GM20431 (cell line): Measurements from ENCODE around the gene ATP6V1C2.

Source experiments
- in situ Hi-C: fragments of 300-500 bp; cut with MseI, MboI; formaldehyde crosslinking; loops from one replicate; pipeline ENCODE4 v1.15.0; 2020; ENCODE audit warnings: low sequenced_read_pairs; ENCODE audit not compliant: unreplicated experiment

ATP6V1C2 gene

DNA sequence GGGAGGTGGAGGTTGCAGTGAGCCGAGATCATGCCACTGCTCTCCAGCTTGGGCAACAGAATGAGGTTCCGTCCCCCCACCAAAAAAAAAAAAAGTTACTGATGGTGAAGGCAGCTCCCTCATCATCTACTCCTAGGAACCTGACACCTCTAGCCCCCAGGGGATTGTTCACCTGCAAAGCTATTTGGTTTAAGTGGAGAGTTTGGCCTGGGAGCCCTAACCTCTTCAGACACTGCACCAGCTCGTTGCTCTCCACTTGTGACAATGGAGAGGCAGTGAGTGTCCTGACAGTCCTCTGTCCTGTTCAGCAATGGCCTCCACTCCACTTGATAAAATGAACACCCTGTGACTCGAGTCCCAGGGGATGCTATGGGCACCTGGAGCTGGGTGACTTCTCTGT lies 43.5 kb downstream of the ATP6V1C2 start:
- in situ Hi-C loops = no loop called here

DNA sequence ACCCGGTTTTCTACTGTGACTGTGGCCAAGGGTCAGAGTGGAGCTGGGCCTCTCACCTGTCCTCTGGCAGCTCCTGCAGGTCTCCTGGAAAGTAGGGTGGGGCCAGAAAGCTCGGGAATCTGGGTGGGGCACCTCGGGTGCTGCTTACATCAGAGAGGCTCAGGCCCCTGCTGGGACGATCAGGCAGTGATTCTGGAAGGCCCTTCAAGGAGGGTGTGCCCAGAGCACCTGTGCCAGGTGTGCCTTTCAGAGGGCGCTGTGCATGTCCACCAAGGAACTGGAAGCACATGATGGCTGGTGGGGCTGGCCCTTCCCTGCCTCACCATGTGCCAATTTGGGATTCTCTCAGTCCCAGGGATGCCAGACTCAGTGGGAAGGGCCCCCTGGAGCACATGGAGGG lies 44.0 kb downstream of the ATP6V1C2 start:
- in situ Hi-C loops = no loop called here

DNA sequence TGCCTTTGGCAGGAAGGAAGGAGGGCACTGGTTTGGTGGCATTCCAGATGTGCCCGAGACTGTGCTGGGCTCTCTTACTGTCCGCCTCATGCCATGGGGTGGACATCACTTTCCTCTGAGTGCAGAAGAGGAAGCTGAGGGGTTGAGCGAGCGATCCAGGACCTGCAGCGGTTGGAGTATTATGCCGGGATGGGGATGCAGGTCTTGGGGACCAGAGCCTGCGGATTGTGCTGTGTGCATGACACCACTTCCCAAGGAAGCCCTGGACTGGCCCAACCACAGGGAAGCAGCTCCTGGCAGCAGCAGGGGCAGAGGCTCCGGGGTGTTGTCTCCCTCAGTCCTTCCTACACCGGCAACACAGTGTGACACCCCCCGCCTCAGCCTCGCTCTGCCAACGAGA lies 44.5 kb downstream of the ATP6V1C2 start:
- in situ Hi-C loops = no loop called here

DNA sequence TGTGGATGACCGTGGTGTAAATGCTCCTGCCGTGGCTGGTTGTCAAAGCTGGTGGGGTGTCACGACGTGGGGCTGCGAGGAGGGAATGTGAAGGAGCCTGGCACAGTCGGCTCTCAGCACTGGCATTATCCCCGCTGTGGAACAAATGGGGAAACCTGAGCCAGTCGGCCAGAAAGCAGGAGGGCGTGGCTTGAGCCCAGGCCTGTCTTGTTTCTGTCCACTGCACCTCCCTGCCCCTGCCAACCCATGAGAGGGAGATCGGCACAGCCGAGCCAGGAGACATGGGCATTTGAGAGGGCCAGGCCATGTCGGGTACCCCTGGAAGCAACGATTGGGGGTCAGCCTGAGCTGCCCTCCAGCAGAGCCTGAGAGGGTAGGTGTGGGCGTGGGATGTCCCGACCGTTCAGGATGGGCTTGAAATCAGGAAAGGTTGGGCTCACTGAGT lies 46.7 kb downstream of the ATP6V1C2 start:
- in situ Hi-C loops = no loop called here

DNA sequence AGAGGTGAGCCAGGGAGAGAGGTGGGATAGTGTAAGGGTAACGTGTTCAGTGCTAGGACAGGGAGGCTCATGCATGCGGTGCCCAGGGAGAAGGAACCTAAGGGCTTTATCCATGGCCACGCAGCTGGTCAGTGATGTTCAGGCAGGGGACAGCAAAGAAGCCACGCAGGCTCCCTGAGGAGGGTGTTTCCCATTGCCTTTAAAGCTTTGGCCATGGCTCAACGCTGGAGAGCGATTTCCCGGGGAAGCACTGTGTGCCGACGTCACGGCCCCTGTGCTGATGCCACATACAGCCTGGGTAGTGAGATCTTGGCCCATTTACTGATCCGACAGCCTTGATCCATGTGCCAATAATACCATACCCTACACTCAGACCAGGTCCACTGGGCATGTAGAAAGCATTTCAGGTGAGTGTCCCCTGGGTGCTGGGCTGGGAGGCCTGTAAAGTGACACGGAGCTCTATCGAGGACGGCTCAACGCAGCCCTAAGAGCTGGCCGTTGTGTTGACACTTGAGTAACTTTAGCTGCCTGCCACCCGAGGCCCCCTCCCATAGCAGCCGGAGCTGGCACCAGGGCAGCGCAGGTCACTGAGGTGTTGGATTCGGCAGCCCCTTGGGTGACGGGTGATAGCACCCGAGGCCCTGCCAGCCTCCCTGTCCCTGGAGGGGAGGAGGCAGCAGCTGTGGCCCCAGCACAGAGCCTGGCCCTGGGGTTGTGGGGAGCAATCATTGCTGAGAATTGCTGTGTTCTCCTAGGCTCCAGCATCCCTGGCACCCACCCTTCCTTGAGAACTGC lies 49.7 kb downstream of the ATP6V1C2 start:
- in situ Hi-C loops = no loop called here

DNA sequence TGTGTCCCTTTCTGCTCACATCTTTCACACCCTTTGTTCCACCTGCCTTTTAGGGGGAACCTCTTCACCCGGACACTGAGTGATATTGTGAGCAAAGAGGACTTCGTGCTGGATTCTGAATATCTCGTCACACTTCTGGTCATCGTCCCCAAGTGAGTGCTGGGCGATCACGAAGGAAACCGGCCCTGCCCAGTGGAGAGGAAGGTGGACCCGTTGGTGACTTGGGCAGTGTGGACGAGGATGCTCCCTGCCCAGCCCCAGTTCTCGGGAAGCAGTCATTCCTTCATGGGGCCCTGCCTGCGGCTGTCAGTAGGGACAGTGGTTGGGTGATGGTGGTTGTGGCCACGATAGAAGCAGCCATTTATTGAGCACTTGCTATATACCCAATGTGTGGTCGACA lies 50.4 kb downstream of the ATP6V1C2 start:
- in situ Hi-C loops = no loop called here

DNA sequence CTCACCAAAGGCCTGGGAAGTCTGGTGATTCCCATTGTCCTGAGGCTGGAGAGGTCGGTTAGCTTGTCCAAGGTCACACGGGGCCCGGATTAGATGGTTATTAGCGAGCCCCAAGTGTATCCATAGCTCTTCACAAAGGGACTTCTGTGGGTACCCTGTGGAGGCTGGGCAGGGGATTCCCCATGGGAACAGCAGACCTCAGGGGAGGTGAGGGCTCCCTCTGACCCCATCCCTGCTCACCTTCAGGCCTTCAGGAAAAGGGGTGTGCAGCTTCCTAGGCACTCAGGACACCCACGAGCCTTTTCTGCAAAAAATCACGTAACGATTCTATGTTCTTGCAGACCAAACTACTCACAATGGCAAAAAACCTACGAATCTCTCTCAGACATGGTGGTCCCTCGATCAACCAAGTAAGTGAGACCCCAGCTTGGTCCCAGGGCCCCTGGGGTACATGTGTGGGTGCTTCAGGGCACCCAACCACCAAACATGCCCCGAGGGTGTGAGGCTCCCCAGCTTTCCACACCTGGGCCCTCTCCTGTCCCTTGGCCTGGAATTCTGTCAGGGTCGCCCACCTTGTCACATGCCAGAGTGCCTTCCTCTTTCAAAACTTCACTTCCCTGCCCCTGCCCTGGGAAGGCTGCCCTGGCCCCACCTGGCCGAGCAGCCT lies 50.9 kb downstream of the ATP6V1C2 start:
- in situ Hi-C loops = no loop called here

DNA sequence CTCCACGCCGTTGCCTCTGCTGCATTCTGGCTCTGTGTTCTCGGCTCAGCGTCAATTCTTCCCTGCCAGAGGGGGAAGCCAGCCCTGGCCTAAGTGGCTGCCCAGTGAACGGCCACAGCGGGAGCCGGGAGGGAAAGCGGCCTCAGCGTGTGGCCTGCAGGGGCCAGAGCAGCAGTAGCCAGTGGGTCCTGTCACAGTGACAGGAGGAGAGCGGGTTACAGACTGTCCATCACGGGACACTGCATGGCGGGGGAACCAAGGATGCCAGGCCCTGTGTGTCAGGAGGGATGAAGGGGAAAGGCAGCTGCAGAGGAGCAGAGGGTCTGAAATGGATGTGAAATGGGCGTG lies 51.4 kb downstream of the ATP6V1C2 start:
- in situ Hi-C loops = no loop called here

DNA sequence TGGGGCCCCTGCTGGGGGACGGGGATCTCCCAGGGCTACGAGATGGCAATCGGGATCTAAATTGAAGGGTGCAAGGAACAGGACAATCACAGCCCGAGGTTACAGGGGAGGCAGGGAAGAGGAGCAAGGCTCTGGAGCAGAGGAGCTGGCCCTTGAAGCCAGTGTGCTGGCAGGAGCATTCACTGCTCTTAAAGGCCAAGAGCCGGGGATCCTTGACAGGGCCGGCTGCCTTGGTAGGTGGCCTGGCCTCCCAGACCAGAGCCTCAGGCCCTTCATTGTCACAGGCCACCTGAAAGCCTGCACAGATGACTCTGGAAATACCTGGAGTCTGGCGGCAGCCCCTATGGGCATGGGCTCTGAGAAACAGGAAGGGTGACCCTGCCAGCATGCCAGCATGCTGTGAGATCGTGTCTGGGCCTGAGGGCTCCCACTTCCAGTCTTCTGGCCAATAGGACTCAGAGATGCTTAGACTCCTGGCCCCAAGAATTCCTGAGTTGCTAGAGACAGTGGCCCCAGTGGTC lies 52.5 kb downstream of the ATP6V1C2 start:
- in situ Hi-C loops = no loop called here

DNA sequence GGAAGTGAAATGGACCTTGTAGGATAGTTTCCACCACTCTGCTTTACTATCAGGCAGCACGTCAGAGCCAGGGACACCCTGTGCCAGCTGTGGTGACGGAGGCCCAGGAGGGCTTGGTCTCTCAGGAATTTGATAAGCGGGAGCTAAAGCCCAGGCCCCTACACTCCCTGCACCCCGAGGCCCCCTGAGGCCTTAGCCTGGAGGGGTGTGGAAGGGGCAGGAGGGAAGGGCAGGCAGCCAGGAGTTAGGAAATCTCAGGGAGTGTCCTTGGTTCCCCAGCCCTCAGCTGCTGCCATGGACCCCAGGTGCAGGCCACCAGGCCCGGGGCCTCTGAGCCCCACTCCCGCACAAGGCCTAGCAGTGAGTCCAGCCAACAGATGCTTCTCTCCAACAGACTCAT lies 53.0 kb downstream of the ATP6V1C2 start:
- in situ Hi-C loops = no loop called here

DNA sequence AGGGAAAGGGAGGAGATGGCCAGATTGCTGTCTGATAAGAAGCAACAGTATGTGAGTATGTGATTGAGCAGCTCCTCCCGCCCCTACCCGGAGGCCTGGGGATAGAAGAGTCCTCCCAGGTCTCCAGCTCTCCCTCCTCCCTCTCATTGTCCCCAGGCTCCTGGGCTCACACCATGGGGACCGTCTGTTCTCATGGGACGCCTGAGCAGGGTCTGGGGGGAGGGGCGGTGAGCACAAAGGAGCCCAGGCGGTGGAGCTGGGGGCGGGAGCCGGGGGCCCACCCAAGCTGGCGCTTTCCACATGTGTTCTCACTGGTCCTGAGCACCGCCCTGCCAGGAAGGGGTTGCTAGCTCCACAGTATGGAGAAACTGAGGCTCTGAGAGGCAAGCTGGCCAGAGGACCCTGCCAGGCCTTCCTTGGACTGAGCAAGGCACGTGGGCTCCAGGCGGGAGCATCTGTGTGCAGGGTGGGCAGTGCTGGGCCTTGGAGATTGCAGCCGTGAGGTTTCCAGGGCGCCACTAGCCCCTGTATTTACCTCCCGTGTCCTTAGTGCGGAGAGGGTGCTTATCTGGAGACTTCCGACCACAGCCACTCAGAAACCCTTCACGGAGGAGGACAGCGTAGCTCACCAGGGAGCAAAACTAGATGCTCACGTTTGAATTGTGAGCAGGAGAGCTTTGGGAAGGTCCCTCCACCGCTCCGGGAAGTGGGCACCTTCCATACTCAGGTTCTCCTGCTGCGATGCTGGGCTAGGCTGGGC lies 53.8 kb downstream of the ATP6V1C2 start:
- in situ Hi-C loops = no loop called here

DNA sequence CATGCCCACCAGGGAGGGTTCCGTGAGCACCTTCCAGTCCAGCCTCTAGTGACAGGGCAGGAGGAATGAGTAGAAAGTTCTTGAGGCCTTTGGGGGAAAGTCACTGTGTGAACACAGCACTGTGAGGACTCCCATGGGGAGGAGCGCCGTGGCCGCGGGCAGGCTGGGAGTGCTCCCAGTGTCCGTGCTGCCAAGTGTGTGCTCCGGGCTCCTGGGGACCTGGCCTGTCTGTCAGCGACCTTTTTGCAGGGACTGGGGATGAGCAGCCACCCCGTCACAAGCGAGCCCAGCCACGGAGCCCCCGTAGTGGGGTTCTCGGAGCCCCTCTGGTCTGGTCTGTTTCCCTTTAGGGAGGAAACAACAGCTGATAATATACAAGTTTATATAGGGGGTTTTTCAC lies 54.4 kb downstream of the ATP6V1C2 start:
- in situ Hi-C loops = no loop called here

DNA sequence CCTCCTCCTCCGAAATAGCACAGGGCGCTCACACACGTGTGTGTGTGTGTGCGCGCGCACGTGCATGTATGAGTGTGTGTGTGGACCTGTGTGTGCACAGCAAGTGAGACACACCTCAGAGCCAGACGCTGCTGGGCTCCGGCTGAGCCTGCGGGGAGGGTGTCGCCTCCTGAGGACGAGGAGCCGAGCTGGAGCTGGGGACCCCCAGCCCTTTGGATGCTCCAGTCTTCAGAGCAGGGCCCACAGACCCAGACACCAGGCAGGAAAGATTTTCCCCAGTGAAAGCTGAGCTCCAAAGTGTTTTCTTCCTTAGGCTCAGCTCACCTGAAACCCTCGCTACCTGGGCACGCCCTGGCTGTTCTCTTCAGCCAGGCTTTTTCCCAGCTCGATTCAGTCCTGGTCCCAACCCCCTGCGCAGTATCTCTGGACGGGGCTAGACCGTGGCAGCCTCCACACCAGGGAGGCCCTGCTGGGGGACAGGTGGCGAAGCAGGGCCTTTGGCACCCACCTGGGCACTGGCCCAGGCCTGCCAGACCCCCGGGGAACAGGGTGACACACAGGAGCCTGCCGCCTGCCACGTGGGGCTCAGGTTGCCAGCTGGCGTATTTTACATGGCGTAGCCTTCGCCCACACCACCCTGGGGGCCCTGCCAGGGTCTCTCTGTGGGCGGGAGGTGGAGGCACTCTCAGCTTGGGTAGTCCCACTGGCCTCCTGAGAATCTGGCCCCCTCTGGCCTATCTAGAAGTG lies 55.0 kb downstream of the ATP6V1C2 start:
- in situ Hi-C loops = no loop called here

DNA sequence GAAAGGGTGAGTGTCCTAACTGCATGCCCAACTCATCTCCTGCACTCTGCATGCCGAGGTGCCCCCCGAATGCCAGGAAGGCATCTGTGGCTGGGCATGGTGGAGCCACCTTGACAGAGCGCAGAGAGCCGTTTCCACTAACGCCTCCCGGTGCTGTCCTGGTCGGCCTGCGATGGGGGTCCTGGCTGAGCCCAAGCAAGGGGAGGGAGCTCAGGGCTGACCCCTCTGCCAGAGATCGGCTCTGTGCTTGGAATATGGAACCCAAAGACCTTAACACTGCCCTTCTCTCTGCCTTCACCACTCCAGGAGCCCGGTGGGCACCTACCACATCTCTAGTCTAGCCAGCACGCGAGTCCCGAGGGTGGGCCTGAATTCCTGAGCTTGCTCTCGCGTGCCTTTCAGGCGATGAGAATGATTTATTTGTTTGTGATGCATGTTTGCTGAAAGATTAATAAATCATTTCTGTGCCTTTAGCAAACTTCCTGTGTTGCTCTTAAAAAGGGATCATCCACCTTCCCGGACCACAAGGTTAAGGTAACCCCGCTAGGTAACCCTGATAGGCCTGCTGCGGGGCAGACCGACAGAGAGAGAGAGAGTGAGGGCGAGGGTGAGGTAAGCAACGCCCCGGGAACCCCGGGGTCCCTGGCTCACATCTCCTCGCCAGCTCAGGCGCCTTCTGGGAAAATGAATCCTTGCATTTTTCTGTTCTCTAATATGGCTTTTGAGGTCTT lies 55.8 kb downstream of the ATP6V1C2 start:
- in situ Hi-C loops = no loop called here

DNA sequence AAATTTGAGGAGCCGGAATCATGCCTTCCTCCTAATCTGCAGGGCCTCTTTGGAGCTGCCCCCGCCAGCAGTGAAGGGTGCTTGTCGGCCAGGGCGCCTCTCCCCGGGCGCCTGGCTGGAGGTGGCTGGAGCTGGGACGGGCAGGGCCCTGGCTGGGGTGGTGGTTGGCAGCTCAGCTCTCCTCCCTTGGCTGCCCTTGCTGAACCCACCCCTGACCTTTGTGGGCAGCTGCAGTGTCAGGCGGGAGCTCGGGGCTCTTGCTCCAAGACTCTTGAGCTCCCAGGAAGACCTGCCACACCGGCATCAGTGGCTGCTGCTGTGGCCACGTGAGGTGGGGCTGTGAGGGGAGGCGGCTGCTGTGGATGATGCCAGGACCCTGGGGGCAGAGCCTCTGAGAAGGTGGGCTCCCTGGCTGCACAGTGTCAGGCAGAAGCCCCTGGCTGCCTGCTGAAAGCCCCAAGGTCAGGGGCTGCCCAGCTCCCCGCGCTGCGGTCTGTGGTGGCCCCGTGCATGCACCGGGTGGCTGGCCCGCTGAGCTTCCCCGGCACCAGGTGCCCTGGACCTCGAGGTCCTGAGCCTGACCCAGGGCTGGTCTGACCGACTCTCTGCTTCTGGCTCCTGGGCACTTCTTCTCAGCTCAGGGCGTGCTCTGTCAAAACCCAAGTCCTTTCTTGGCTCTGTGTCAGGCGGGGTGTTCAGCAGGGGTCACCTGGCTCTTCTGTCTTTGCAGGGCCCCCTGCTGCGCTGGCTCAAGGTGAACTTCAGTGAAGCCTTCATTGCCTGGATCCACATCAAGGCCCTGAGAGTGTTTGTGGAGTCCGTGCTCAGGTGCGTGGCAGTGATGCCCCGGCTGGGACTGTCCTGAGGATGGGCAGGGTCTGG lies 56.7 kb downstream of the ATP6V1C2 start:
- in situ Hi-C loops = no loop called here

DNA sequence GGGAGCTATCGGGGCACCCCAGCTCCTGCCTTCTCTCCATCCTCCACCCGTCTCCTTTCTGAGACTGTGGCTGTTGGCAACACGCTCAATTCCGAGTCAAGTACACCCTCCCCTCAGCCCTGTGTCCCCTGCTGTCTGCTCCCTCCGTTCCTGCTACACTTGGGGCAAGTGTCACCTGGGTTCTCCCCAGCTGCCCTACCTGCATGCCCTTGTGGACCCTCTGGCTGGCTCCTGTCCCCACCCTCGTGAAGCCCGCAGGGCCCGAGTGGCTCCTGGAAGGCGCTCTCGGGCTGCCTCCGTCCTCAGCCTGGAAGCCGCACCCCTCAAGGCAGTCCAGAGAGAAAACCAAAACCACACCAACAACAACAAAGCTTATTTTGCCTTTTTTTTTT lies 57.3 kb downstream of the ATP6V1C2 start:
- in situ Hi-C loops = no loop called here

DNA sequence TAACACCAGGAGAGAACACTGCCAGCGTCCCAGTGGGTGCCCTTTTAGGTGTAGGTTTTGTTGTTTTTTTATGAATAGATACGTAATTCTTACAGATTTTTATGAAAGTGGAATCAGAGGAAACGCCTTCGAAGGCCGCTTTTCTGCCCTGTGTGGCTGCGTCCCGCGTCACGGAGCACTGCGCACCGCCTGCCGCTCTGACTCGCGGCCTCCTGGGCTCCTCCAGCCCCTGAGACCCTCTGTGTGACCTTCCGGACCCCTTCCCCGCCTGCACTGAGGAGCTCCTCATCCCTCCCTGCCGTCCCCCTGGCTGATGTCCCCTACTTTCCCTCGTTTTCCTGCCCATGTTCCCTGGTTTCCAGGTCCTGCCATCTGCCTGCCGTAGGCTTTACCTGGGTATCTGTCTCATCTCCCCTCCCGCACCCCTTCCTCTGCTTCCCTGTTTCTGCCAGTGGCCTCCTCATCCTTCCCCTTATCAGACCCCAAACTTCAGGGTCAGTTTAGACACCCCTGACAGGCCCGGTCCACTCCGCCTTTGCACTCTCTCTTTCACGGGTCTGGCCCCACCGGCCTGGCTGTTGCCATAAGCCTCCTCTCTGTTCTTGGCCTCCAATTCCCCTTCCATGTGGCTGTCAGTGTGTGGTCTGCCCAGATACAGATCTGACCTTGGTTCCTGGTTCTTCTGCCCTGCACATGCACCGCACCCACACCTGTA lies 58.5 kb downstream of the ATP6V1C2 start:
- in situ Hi-C loops = no loop called here

DNA sequence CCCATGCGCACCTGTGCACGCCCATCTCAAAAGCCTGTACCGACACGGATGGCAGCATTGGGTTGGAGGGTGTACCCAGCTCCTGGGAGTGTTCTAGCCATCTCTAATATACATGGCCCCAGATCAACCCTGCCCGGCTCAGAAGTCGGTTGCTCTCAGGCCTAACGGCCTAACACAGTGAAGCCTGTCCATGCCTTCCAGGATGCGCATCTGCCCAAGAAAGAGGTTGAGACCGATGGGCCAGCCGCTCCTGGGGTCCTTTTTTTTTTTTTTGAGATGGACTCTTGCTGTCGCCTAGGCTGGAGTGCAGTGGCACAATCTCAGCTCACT lies 59.0 kb downstream of the ATP6V1C2 start:
- in situ Hi-C loops = no loop called here
